ENCODE results near the gene NAA60. TPM values are rescaled to one million over a fixed set of nuclear protein-coding genes. Genes with fewer than 3 reads are reported as not detected.
A peak's percentile ranks its signal among the peaks of the same experiment; 100 is the strongest.
"Not testable (repeated sequence)": the region's sequence is repeated elsewhere in the genome, so short reads cannot be mapped to it uniquely, and the experiment has no call there.

Gene NAA60
- total RNA-seq, 1 donor from 2014 or later = 48.9 TPM

- Mint-ChIP-seq H3K4me1 (no peaks in the 10 kb centered on the region), H3K9me3 (no peaks in the 10 kb centered on the region), H3K27me3 (ENCODE audit: low read depth) (no peaks in the 10 kb centered on the region), H3K27ac (ENCODE audit: unreplicated experiment) (no peak overlapping the region), H3K36me3 (ENCODE audit: low read depth) (peaks cover 22% of the 10 kb centered on the region), H3K4me3 (no peak overlapping the region)
- TF ChIP-seq, protein P1, sequence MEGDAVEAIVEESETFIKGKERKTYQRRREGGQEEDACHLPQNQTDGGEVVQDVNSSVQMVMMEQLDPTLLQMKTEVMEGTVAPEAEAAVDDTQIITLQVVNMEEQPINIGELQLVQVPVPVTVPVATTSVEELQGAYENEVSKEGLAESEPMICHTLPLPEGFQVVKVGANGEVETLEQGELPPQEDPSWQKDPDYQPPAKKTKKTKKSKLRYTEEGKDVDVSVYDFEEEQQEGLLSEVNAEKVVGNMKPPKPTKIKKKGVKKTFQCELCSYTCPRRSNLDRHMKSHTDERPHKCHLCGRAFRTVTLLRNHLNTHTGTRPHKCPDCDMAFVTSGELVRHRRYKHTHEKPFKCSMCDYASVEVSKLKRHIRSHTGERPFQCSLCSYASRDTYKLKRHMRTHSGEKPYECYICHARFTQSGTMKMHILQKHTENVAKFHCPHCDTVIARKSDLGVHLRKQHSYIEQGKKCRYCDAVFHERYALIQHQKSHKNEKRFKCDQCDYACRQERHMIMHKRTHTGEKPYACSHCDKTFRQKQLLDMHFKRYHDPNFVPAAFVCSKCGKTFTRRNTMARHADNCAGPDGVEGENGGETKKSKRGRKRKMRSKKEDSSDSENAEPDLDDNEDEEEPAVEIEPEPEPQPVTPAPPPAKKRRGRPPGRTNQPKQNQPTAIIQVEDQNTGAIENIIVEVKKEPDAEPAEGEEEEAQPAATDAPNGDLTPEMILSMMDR (conservative IDR thresholded peaks at IDR 0.05) = no peak
- DNase-seq (ENCODE audit: low read depth, low spot score) = no peak
These were observed 79.8 kb downstream of the NAA60 start for GRCh38 chr16:3523281-3523680.

- no peak for DNase-seq (ENCODE audit: low read depth, low spot score)
- Mint-ChIP-seq H3K4me1 (no peaks in the 10 kb centered on the region), H3K9me3 (no peaks in the 10 kb centered on the region), H3K27me3 (ENCODE audit: low read depth) (no peaks in the 10 kb centered on the region), H3K4me3 (no peak overlapping the region), H3K36me3 (ENCODE audit: low read depth) (peaks cover 32% of the 10 kb centered on the region), H3K27ac (ENCODE audit: unreplicated experiment) (no peak overlapping the region)
- TF ChIP-seq, protein P1 (conservative IDR thresholded peaks at IDR 0.05) = no peak
These were observed 82.5 kb downstream of the NAA60 start for GRCh38 chr16:3525951-3526350.

DNA sequence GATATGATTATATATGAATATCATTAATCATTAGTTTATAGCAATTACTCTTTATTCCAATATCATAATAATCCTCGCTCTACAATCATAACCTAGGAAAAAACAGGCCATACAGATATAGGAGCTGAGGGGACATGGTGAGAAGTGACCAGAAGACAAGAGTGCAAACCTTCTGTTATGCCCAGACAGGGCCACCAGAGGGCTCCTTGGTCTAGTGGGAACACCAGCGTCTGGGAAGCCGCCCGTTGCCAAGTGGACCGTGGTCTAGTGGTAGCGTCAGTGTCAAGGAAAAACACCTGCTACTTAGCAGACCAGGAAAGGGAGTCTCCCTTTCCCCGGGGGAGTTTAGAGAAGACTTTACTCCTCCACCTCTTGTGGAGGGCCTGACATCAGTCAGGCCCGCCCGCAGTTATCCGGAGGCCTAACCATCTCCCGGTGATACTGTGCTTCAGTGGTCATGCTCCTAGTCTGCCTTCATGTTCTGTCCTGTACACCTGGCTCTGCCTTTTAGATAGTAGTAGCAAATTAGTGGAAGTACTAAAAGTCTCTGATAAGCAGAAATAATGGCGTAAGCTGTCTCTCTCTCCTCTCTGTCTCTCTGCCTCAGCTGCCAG is 83.8 kb downstream of the NAA60 start:
- TF ChIP-seq, protein P1 (conservative IDR thresholded peaks at IDR 0.05) = peak; percentile 57
- H3K9me3 Mint-ChIP-seq; H3K27me3 Mint-ChIP-seq (ENCODE audit: low read depth); H3K27ac Mint-ChIP-seq (ENCODE audit: unreplicated experiment); H3K4me1 Mint-ChIP-seq; H3K4me3 Mint-ChIP-seq: not testable (repeated sequence)
- peak; percentile 56 for DNase-seq (ENCODE audit: low read depth, low spot score)
- peaks cover 32% of the 10 kb centered on the region for H3K36me3 Mint-ChIP-seq (ENCODE audit: low read depth)

- Mint-ChIP-seq H3K27ac (ENCODE audit: unreplicated experiment) (no peak overlapping the region), H3K4me3 (no peak overlapping the region), H3K36me3 (ENCODE audit: low read depth) (peaks cover 32% of the 10 kb centered on the region), H3K27me3 (ENCODE audit: low read depth) (no peaks in the 10 kb centered on the region), H3K9me3 (no peaks in the 10 kb centered on the region), H3K4me1 (no peaks in the 10 kb centered on the region)
- no peak for DNase-seq (ENCODE audit: low read depth, low spot score)
- TF ChIP-seq, protein P1 (conservative IDR thresholded peaks at IDR 0.05) = no peak
These were observed 84.9 kb downstream of the NAA60 start for GRCh38 chr16:3528406-3528805.

DNA sequence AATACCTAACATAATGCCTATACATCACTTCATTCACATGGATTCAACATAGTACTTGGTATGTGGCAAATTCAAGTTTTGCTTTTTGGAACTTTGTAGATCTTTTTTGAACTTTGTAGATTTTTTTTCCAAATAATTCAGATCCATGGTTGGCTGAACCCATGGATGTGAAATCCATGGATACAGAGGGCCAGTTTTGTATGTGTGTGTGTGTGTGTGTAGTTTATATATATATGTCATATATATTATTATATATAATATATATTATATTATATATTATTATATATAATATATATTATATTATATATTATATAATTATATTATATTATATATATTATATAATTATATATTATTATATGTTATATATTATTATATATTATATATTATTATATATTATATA is 85.7 kb downstream of the NAA60 start:
- TF ChIP-seq, protein P1 (conservative IDR thresholded peaks at IDR 0.05) = no peak
- H3K4me1 Mint-ChIP-seq = no peaks in the 10 kb centered on the region
- no peak for DNase-seq (ENCODE audit: low read depth, low spot score)
- H3K27ac Mint-ChIP-seq (ENCODE audit: unreplicated experiment) = no peak overlapping the region
- H3K9me3 Mint-ChIP-seq = no peaks in the 10 kb centered on the region
- H3K36me3 Mint-ChIP-seq (ENCODE audit: low read depth) = peaks cover 34% of the 10 kb centered on the region
- H3K27me3 Mint-ChIP-seq (ENCODE audit: low read depth) = no peaks in the 10 kb centered on the region
- no peak overlapping the region for H3K4me3 Mint-ChIP-seq

Measured in neural crest cell (in vitro differentiated cells).